ENCODE results near the gene ATXN1. TPM values are rescaled to one million over a fixed set of nuclear protein-coding genes. Genes with fewer than 3 reads are reported as not detected.

The ATXN1 gene
- total RNA-seq, 1 donor from 2014 or later: 33.7 TPM

DNA sequence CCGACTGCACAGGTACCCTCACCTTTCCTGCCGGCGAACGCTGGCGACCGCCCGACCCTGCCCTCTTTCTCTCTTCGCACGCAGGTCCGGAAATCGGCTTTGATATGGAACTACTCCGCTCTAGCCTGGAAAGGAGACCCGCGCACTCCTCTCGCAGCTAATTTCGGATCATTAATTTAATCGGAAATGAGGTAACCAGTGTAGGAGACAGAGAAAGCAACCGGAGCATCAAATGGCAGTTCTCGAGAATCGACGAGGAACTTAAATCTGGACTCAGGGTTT, 949 bp upstream of the ATXN1 start:
- no peak for DNase-seq (ENCODE audit: extremely low spot score, unreplicated experiment)
- Mint-ChIP-seq H3K27ac (peak overlapping the region; percentile 93), H3K36me3 (no peaks in the 10 kb centered on the region), H3K4me3 (peak overlapping the region; percentile 96), H3K27me3 (no peaks in the 10 kb centered on the region), H3K4me1 (ENCODE audit: unreplicated experiment) (peaks cover 46% of the 10 kb centered on the region), H3K9me3 (no peaks in the 10 kb centered on the region)
- TF ChIP-seq, protein P1, sequence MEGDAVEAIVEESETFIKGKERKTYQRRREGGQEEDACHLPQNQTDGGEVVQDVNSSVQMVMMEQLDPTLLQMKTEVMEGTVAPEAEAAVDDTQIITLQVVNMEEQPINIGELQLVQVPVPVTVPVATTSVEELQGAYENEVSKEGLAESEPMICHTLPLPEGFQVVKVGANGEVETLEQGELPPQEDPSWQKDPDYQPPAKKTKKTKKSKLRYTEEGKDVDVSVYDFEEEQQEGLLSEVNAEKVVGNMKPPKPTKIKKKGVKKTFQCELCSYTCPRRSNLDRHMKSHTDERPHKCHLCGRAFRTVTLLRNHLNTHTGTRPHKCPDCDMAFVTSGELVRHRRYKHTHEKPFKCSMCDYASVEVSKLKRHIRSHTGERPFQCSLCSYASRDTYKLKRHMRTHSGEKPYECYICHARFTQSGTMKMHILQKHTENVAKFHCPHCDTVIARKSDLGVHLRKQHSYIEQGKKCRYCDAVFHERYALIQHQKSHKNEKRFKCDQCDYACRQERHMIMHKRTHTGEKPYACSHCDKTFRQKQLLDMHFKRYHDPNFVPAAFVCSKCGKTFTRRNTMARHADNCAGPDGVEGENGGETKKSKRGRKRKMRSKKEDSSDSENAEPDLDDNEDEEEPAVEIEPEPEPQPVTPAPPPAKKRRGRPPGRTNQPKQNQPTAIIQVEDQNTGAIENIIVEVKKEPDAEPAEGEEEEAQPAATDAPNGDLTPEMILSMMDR (conservative IDR thresholded peaks at IDR 0.05): no peak

DNA sequence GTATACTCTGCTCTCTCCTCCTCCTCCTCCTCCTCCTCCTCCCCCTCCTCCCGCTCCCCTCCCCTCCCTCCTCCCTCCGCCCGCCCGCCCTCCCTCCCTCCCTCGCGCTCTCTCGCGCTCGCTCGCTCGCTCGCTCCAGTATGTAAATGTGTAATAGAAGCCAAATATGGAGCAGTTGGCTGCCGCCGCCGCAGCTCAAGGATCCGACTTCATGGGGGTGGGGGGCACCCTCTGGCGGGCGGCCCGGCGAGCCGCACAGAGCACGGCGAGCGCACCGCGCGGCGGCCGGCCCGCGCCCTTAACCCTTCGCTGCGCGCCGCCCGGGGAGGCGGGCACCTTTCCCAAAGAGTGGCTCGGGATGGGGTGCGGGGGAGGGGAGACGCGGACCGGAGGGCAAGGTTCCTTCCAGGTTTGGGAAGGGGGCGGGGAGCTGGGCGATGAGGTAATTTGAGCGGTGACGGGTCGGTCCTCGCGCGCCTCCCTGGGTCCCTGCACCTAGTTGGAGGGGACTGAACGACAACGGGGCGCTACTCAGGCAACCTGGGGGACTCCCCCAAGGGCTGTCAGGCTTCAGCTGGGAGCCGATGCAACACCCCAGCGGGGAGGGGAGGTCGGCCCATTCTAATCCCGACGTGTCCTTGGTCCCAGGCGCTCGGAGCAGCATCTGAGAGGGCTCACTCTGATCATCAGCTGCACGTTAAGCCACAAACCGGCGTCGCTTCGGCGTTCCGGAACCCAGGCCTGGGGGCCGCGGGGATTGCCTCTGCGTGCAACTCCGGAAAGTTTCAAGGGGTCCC, 409 bp upstream of the ATXN1 start:
- Mint-ChIP-seq H3K4me3 (peak overlapping the region; percentile 96), H3K9me3 (no peaks in the 10 kb centered on the region), H3K27ac (peak overlapping the region; percentile 93), H3K27me3 (no peaks in the 10 kb centered on the region), H3K36me3 (no peaks in the 10 kb centered on the region), H3K4me1 (ENCODE audit: unreplicated experiment) (peaks cover 49% of the 10 kb centered on the region)
- TF ChIP-seq, protein P1 (conservative IDR thresholded peaks at IDR 0.05): peak; percentile 59
- peak; percentile 83 for DNase-seq (ENCODE audit: extremely low spot score, unreplicated experiment)

DNA sequence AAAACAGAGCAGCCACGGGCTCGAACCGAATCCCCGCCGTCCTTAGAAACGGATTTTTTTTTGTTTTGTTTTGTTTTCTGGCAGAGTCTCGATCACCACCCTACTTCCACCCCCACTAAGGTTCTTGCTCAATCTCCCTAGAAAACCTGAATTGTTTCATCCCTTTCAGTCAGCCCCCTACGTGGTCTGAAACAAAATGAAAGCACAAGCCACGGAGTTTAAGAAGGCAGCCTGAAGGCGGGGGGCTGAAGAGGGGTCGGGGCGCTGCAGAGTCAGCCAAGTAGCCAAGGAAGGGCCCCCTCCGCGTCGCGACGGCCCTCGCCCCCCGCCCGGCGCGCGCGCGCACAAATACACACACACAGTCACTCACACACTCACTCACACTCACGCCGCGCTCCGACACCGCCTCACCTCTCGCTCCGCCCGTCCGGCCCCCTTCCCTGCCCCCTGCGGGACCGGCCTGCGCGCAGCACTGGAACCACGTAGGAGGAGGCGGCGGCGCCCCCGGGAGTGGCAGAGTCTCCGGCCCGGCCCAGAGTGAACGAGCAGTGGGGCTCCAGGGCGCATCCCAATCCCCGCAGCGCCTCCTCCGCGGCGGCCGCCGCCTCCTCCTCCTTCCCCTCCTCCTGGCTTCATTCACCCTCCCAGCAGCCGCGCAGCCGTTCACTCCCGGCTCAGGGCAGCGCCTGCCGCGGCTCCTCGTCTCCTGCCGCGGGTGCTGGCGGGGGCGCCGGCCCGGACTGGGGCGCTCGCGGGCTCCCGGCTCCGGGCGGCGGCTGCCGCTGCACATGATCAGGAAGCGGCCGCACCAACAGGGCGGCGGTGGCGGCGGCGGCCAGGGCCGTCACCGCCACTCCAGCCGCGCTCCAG, 1.4 kb downstream of the ATXN1 start:
- DNase-seq (ENCODE audit: extremely low spot score, unreplicated experiment): peak; percentile 89
- Mint-ChIP-seq H3K4me3 (peak overlapping the region; percentile 91), H3K27ac (peak overlapping the region; percentile 92), H3K36me3 (no peaks in the 10 kb centered on the region), H3K4me1 (ENCODE audit: unreplicated experiment) (peaks cover 47% of the 10 kb centered on the region), H3K27me3 (no peaks in the 10 kb centered on the region), H3K9me3 (no peaks in the 10 kb centered on the region)
- TF ChIP-seq, protein P1 (conservative IDR thresholded peaks at IDR 0.05): peak; percentile 30

DNA sequence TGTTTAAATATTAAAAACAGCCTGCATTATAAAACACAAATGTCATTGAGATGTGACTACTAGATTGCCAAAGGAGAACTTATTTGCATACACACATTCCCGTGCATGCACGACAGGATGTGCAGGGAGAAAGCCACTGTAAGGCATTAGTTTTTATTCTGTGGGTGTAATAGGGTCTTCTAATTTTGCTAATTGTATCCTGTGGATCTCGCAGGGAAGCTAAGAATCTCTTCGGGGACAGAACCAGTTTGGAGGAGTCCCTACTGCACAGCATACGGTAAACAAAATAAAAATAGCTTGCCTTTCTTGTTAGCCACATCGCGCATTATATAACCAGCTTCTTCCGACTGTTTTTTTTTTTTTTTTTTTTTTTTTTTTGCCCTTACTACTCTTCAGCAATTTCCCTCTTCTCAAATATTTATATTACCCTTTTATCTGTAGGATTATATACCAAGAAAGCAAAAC, 2.0 kb downstream of the ATXN1 start:
- peaks cover 43% of the 10 kb centered on the region for H3K4me1 Mint-ChIP-seq (ENCODE audit: unreplicated experiment)
- TF ChIP-seq, protein P1 (conservative IDR thresholded peaks at IDR 0.05): no peak
- DNase-seq (ENCODE audit: extremely low spot score, unreplicated experiment): no peak
- H3K36me3 Mint-ChIP-seq: no peaks in the 10 kb centered on the region
- no peaks in the 10 kb centered on the region for H3K9me3 Mint-ChIP-seq
- H3K4me3 Mint-ChIP-seq: peak overlapping the region; percentile 91
- peak overlapping the region; percentile 92 for H3K27ac Mint-ChIP-seq
- no peaks in the 10 kb centered on the region for H3K27me3 Mint-ChIP-seq

DNA sequence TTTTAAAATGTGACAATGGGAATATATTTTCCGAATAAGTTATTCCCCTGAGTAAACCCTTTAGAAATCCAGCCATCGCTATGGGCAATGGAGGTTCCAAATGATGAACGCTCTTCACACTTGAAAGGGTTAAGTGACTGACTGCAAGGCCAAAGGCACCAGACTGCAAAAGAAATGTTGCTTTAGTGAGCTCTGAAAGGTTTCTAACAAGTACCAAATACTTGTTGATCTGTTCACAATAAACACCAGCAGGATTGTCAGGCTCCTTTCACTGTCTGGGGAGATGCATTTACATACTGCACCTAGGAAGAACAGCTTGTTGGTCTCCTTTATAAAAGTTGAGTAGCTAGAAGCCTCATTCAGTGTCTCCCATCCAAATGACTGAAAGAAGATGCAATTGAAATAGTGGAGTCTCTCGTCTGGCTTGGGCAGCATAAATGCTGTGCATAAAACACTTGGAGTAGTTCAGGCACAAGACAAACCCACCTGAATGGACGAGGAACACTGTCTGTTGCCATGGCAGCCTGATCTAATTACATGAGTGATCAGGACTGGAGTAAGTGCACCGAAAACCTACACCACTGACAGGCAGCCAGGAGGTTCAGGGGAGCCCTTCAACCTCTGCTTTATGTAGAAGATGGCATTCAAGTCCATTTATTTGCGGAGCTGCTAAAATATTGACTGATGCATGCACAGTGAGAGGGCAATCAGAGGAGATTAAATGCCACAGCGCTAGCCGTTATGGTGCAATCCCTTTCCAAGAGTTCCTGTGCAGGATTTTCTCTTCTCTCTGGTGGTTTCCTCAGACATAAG, 2.9 kb downstream of the ATXN1 start:
- Mint-ChIP-seq H3K4me1 (ENCODE audit: unreplicated experiment) (peaks cover 36% of the 10 kb centered on the region), H3K9me3 (no peaks in the 10 kb centered on the region), H3K27me3 (no peaks in the 10 kb centered on the region), H3K36me3 (peaks cover under 1% of the 10 kb centered on the region), H3K27ac (peak overlapping the region; percentile 92), H3K4me3 (peak overlapping the region; percentile 91)
- DNase-seq (ENCODE audit: extremely low spot score, unreplicated experiment): no peak
- TF ChIP-seq, protein P1 (conservative IDR thresholded peaks at IDR 0.05): no peak
